HepG2 (cell line): Measurements from ENCODE around the gene SNX11. TPM values are rescaled to one million over a fixed set of nuclear protein-coding genes. Genes with fewer than 3 reads are reported as not detected.

Experiments
- ATAC-seq: fragments of 200-7000 bp; cut with Tn5 transposase; 3 replicates; pipeline ENCODE4 v1.9.1; 2020; ENCODE audit warnings: mild to moderate bottlenecking, moderate library complexity
- BruUV-seq: library from RNA; stranded (reverse); fragments of 400-500 nt; replicated peaks from 2 replicates; lab custom pipeline; 2021; lab: Mats Ljungman, UMichigan
- CTCF ChIA-PET: fragments of 300-600 bp; formaldehyde crosslinking; extraction: SDS; loops from one replicate; lab custom pipeline; 2021; ENCODE audit warnings: low total read pairs, inconsistent platforms, low intra/inter-chr PET ratio; lab: Yijun Ruan, JAX
- POLR2A ChIA-PET: fragments of 350-600 bp; sonication (Branson Sonifier 250); formaldehyde crosslinking; loops from one replicate; lab custom pipeline; 2020; ENCODE audit warnings: antibody characterized with exemption, inconsistent platforms; lab: Yijun Ruan, JAX
- DNase-seq: peaks from one replicate; pipeline ENCODE4 v3.0.0-alpha.2; 2015; ENCODE audit warnings: low spot score
- FAIRE-seq: peaks from 3 replicates; lab custom pipeline; 2011; peaks lifted over from hg19 to GRCh38; lab: Jason Lieb, UNC
- H2AFZ ChIP-seq: one replicate; pipeline ENCODE4 v1.6.1; 2011; ENCODE audit warnings: low read length, inconsistent platforms
- H3K27ac ChIP-seq: fragments of 300-600 bp; 3 replicates; pipeline ENCODE4 v1.8.0; 2011; ENCODE audit warnings: mixed run types, mild to moderate bottlenecking, mixed read lengths, low read length, inconsistent platforms; ENCODE audit not compliant: insufficient read depth; ENCODE audit errors: extremely low read length
- H3K27me3 ChIP-seq, 2 experiments: fragments of 200-600 bp in 1 of 2; 2 replicates in 1 of 2; 3 replicates in 1 of 2; pipeline versions ENCODE4 v1.6.0 to v1.8.0; 2011; ENCODE audit warnings: low read length in 2 of 2, mild to moderate bottlenecking in 2 of 2, moderate library complexity in 2 of 2, inconsistent platforms in 1 of 2; ENCODE audit not compliant: insufficient read depth in 2 of 2, control insufficient read depth in 1 of 2
- H3K36me3 ChIP-seq, 2 experiments: fragments of 200-600 bp in 1 of 2; replicated peaks in 1 of 2; 2 replicates in 1 of 2; 3 replicates in 1 of 2; pipeline versions ENCODE4 v1.5.1 to v1.8.0; 2011; ENCODE audit warnings: low read length in 2 of 2, inconsistent platforms in 1 of 2; ENCODE audit not compliant: insufficient read depth in 2 of 2, control insufficient read depth in 1 of 2
- H3K4me1 ChIP-seq: 2 replicates; pipeline ENCODE4 v1.5.1; 2012; ENCODE audit warnings: low read length, inconsistent platforms; ENCODE audit not compliant: insufficient read depth
- H3K4me2 ChIP-seq: 2 replicates; pipeline ENCODE4 v1.6.0; 2011; ENCODE audit warnings: low read depth, low read length, inconsistent platforms
- H3K4me3 ChIP-seq, 3 experiments: fragments of 200-600 bp in 1 of 3; sonication (generic), shearing (Covaris generic) in 1 of 3; replicated peaks in 1 of 3; 2 replicates each; pipeline ENCODE4 v1.5.1; 2011 to 2016; ENCODE audit warnings: low read length in 3 of 3, inconsistent platforms in 2 of 3, low read depth in 2 of 3, mild to moderate bottlenecking in 2 of 3, control low read depth in 1 of 3, mixed read lengths in 1 of 3; ENCODE audit not compliant: insufficient read depth in 1 of 3
- H3K79me2 ChIP-seq: one replicate; pipeline ENCODE4 v1.6.1; 2011; ENCODE audit warnings: low read length, inconsistent platforms; ENCODE audit not compliant: insufficient read depth
- H3K9ac ChIP-seq: 2 replicates; pipeline ENCODE4 v1.6.0; 2011; ENCODE audit warnings: mild to moderate bottlenecking, low read depth, low read length, inconsistent platforms; ENCODE audit not compliant: insufficient read depth
- H3K9me3 ChIP-seq: 2 replicates; pipeline ENCODE4 v1.5.1; 2012; ENCODE audit warnings: mild to moderate bottlenecking, low read length
- H4K20me1 ChIP-seq: 2 replicates; pipeline ENCODE4 v1.6.0; 2011; ENCODE audit warnings: inconsistent platforms, mild to moderate bottlenecking, low read length, moderate library complexity; ENCODE audit not compliant: insufficient read depth
- ATRX ChIP-seq: sonication (generic); formaldehyde crosslinking; IDR thresholded peaks from 2 replicates; pipeline ENCODE4 v1.4.0; 2020; ENCODE audit warnings: missing genetic modification reagents, borderline replicate concordance
- FOXP1 ChIP-seq, 2 experiments: fragments of 450-650 bp in 1 of 2; IDR thresholded peaks; 2 replicates each; pipeline ENCODE4 v1.6.1; 2017 to 2018; ENCODE audit warnings: antibody characterized with exemption in 1 of 2
- MTA3 ChIP-seq: sonication (generic); formaldehyde crosslinking; IDR thresholded peaks from 2 replicates; pipeline ENCODE4 v1.4.0; 2020; ENCODE audit warnings: missing genetic modification reagents
- NFIB ChIP-seq: sonication (generic); formaldehyde crosslinking; IDR thresholded peaks from 2 replicates; pipeline ENCODE4 v1.9.0; 2021; ENCODE audit warnings: missing genetic modification reagents, mild to moderate bottlenecking, borderline replicate concordance
- NR2F1 ChIP-seq, 2 experiments: fragments of 450-650 bp in 1 of 2; formaldehyde crosslinking in 1 of 2; IDR thresholded peaks; 2 replicates each; pipeline versions ENCODE4 v1.5.0 to v1.6.1; 2016 to 2020; ENCODE audit warnings: mild to moderate bottlenecking in 1 of 2, missing compliant biosample characterization in 1 of 2, missing genetic modification reagents in 1 of 2, moderate library complexity in 1 of 2
- PHF20 ChIP-seq: sonication (generic); formaldehyde crosslinking; IDR thresholded peaks from 2 replicates; pipeline ENCODE4 v1.5.0; 2020; ENCODE audit warnings: mild to moderate bottlenecking, missing genetic modification reagents
- RAD21 ChIP-seq: fragments of 450-650 bp; formaldehyde crosslinking; IDR thresholded peaks from 2 replicates; pipeline ENCODE4 v1.5.0; 2020; ENCODE audit warnings: mild to moderate bottlenecking
- SATB2 ChIP-seq: sonication (generic); formaldehyde crosslinking; IDR thresholded peaks from 2 replicates; pipeline ENCODE4 v1.5.0; 2020; ENCODE audit warnings: missing genetic modification reagents
- ZBTB42 ChIP-seq: sonication (generic); formaldehyde crosslinking; IDR thresholded peaks from 2 replicates; pipeline ENCODE4 v1.5.0; 2020; ENCODE audit warnings: mild to moderate bottlenecking, missing genetic modification reagents
- ZFX ChIP-seq: sonication (generic); formaldehyde crosslinking; IDR thresholded peaks from 2 replicates; pipeline ENCODE4 v1.4.0; 2020; ENCODE audit warnings: mild to moderate bottlenecking, low read depth, missing genetic modification reagents, moderate library complexity
- ZIK1 ChIP-seq: sonication (generic); formaldehyde crosslinking; IDR thresholded peaks from 2 replicates; pipeline ENCODE4 v1.5.0; 2020; ENCODE audit warnings: mild to moderate bottlenecking, low read depth, missing genetic modification reagents, borderline replicate concordance
- WGBS: methylation state at CpG from one replicate; pipeline ENCODE4 v1.1.6; 2017; ENCODE audit warnings: low lambda C conversion rate; 5-methylcytosine and 5-hydroxymethylcytosine counted together
- in situ Hi-C: cut with HindIII; loops from 2 replicates; pipeline ENCODE4 v1.10.0; 2017; ENCODE audit warnings: low pct_unique_long_range_greater_than_20kb; ENCODE audit not compliant: extremely low pct_ligation_motif_present
- intact Hi-C: fragments of 100-400 bp; cut with micrococcal nuclease; formaldehyde crosslinking; loops from one replicate; pipeline ENCODE4 v1.10.0; 2022; ENCODE audit not compliant: unreplicated experiment
- polyA plus RNA-seq, 8 experiments: library from polyadenylated mRNA; depleted of rRNA in 3 of 8; stranded (reverse) in 7 of 8; unstranded in 1 of 8; fragments of >200 nt; fragmentation: Illumina TruSeq in 4 of 8; extraction: Trizol in 4 of 8; gene quantifications; 2 replicates each; pipeline versions ENCODE4 v1.2.1 to v1.2.3, GENCODE V29; 2011 to 2016; ENCODE audit warnings: low read depth in 4 of 8, missing spikeins in 1 of 8, mixed read lengths in 1 of 8; ENCODE audit not compliant: insufficient read depth in 1 of 8
- total RNA-seq, 5 experiments: library from RNA; depleted of rRNA; stranded (reverse); fragments of >200 nt; fragmentation: Illumina TruSeq; extraction: Trizol; gene quantifications; 2 replicates each; pipeline ENCODE4 v1.2.3, GENCODE V29; 2016; ENCODE audit warnings: low read depth in 1 of 5
- TF ChIP-seq, protein P1 (sequence below): sonication (generic); formaldehyde crosslinking; IDR thresholded peaks from 2 replicates; pipeline ENCODE4 v1.4.0; 2020; ENCODE audit warnings: mild to moderate bottlenecking, missing genetic modification reagents
- TF ChIP-seq, protein P2 (sequence below): sonication (generic); formaldehyde crosslinking; conservative IDR thresholded peaks from 2 replicates; pipeline ENCODE4 v1.4.0; 2020; ENCODE audit warnings: missing genetic modification reagents
- TF ChIP-seq, protein P3 (sequence below): conservative IDR thresholded peaks from 2 replicates; pipeline ENCODE4 v1.6.1; 2018; ENCODE audit warnings: missing genetic modification reagents
- TF ChIP-seq, protein P4 (sequence below): sonication (generic); formaldehyde crosslinking; IDR thresholded peaks from 2 replicates; pipeline ENCODE4 v1.9.0; 2021; ENCODE audit warnings: missing genetic modification reagents, borderline replicate concordance
- TF ChIP-seq, protein P5 (sequence below): sonication (generic); formaldehyde crosslinking; IDR thresholded peaks from 2 replicates; pipeline ENCODE4 v1.5.1; 2020; ENCODE audit warnings: mild to moderate bottlenecking, missing genetic modification reagents, borderline replicate concordance

The SNX11 gene
- total and polyA plus RNA-seq, 2 of the 13 experiments (the other 11 are each of a cell fraction or from before 2014, with no cell fraction given), result 12.9 to 14.0 TPM

DNA sequence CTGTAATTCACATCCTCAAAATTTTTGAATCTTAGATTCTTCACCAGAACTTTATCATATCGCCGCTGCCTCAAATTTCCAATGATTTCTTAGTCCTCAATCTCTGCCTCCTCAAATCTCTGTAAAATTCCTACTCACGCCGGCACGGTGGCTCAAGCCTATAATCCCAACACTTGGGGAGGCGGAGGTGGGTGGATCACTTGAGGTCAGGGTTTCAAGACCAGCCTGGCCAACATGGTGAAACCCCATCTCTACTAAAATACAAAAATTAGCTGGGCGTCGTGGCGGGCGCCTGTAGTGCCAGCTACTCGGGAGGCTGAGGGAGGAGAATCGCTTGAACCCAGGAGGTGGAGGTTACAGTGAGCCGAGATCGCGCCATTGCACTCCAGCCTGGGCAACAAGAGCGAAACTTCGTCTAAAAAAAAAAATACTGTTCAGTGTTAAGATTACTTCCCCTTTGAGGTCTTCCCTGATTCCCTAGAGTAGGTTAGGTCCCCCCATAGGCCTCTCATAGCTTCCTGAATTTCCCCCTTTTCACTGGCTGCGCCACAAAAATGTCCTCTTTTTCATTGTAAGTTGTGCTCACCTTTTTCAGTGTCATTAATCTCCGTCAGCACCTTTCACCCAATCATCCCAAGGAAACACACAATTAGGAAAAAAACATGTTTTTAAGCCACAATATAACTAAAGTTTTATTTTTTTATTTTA, 5.4 kb upstream of the SNX11 start:
- no peak overlapping the region for H3K27ac ChIP-seq
- DNase-seq, result no peak
- H3K9me3 ChIP-seq, result no peaks in the 10 kb centered on the region
- H3K27me3 ChIP-seq, result no peaks in the 10 kb centered on the region
- ATAC-seq, result no peak
- CTCF ChIA-PET, result no interaction called here
- intact Hi-C loops (no loop called here), in situ Hi-C loops (no loop called here)
- H2AFZ ChIP-seq, result no peak overlapping the region
- POLR2A ChIA-PET, result interaction anchor here (1.7 to 2.0 kb wide), 2 partner anchors 53 to 207 kb away, joined by 5 to 6 read pairs; partner anchors contain the start of genes NFE2L1 and SP2
- no peak overlapping the region for H3K4me3 ChIP-seq
- no peak overlapping the region for H3K4me2 ChIP-seq
- 0 out of 2 replicates have a peak, but pooled peaks cover 3% of the 10 kb centered on the region for H4K20me1 ChIP-seq
- WGBS, result 94% methylated on average over 19 of the region's 19 CpGs
- no peak for FAIRE-seq
- H3K4me1 ChIP-seq, result peaks cover 33% of the 10 kb centered on the region
- no peaks in the 10 kb centered on the region for H3K36me3 ChIP-seq
- H3K9ac ChIP-seq, result no peak overlapping the region
- peaks cover 32% of the 10 kb centered on the region for H3K79me2 ChIP-seq
- no TSS peak for BruUV-seq
- no peak for TF ChIP-seq FOXP1 (IDR thresholded peaks at IDR 0.05)
- TF ChIP-seq FOXP1 (CRISPR knock-in tag; IDR thresholded peaks at IDR 0.05), result no peak
- 0 out of 2 replicates have a peak, but pooled peaks have one; percentile 11 for TF ChIP-seq MTA3 (CRISPR knock-in tag)
- TF ChIP-seq, protein P1, sequence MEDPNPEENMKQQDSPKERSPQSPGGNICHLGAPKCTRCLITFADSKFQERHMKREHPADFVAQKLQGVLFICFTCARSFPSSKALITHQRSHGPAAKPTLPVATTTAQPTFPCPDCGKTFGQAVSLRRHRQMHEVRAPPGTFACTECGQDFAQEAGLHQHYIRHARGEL (CRISPR knock-in tag), result no peak
- TF ChIP-seq ZIK1 (CRISPR knock-in tag), result no peak
- TF ChIP-seq, protein P2, sequence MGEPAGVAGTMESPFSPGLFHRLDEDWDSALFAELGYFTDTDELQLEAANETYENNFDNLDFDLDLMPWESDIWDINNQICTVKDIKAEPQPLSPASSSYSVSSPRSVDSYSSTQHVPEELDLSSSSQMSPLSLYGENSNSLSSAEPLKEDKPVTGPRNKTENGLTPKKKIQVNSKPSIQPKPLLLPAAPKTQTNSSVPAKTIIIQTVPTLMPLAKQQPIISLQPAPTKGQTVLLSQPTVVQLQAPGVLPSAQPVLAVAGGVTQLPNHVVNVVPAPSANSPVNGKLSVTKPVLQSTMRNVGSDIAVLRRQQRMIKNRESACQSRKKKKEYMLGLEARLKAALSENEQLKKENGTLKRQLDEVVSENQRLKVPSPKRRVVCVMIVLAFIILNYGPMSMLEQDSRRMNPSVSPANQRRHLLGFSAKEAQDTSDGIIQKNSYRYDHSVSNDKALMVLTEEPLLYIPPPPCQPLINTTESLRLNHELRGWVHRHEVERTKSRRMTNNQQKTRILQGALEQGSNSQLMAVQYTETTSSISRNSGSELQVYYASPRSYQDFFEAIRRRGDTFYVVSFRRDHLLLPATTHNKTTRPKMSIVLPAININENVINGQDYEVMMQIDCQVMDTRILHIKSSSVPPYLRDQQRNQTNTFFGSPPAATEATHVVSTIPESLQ (CRISPR knock-in tag), result no peak
- TF ChIP-seq PHF20, result no peak
- no peak for TF ChIP-seq NR2F1 (CRISPR knock-in tag; IDR thresholded peaks at IDR 0.05)
- TF ChIP-seq, protein P3, sequence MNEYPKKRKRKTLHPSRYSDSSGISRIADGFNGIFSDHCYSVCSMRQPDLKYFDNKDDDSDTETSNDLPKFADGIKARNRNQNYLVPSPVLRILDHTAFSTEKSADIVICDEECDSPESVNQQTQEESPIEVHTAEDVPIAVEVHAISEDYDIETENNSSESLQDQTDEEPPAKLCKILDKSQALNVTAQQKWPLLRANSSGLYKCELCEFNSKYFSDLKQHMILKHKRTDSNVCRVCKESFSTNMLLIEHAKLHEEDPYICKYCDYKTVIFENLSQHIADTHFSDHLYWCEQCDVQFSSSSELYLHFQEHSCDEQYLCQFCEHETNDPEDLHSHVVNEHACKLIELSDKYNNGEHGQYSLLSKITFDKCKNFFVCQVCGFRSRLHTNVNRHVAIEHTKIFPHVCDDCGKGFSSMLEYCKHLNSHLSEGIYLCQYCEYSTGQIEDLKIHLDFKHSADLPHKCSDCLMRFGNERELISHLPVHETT, result no peak
- TF ChIP-seq, protein P4, sequence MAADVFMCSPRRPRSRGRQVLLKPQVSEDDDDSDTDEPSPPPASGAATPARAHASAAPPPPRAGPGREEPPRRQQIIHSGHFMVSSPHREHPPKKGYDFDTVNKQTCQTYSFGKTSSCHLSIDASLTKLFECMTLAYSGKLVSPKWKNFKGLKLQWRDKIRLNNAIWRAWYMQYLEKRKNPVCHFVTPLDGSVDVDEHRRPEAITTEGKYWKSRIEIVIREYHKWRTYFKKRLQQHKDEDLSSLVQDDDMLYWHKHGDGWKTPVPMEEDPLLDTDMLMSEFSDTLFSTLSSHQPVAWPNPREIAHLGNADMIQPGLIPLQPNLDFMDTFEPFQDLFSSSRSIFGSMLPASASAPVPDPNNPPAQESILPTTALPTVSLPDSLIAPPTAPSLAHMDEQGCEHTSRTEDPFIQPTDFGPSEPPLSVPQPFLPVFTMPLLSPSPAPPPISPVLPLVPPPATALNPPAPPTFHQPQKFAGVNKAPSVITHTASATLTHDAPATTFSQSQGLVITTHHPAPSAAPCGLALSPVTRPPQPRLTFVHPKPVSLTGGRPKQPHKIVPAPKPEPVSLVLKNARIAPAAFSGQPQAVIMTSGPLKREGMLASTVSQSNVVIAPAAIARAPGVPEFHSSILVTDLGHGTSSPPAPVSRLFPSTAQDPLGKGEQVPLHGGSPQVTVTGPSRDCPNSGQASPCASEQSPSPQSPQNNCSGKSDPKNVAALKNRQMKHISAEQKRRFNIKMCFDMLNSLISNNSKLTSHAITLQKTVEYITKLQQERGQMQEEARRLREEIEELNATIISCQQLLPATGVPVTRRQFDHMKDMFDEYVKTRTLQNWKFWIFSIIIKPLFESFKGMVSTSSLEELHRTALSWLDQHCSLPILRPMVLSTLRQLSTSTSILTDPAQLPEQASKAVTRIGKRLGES (CRISPR knock-in tag), result no peak
- TF ChIP-seq RAD21 (CRISPR knock-in tag), result no peak
- no peak for TF ChIP-seq SATB2 (CRISPR knock-in tag)
- no peak for TF ChIP-seq ZFX (CRISPR knock-in tag)
- TF ChIP-seq, protein P5, sequence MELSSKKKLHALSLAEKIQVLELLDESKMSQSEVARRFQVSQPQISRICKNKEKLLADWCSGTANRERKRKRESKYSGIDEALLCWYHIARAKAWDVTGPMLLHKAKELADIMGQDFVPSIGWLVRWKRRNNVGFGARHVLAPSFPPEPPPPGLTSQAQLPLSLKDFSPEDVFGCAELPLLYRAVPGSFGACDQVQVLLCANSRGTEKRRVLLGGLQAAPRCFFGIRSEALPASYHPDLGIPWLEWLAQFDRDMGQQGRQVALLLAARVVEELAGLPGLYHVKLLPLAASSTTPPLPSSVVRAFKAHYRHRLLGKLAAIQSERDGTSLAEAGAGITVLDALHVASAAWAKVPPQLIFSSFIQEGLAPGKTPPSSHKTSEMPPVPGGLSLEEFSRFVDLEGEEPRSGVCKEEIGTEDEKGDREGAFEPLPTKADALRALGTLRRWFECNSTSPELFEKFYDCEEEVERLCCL (CRISPR knock-in tag), result no peak
- no peak for TF ChIP-seq ATRX
- no peak for TF ChIP-seq NFIB (CRISPR knock-in tag)
- TF ChIP-seq ZBTB42 (CRISPR knock-in tag), result no peak
